HepG2 (cell line): Measurements from ENCODE around the gene BCL2L2. TPM values are rescaled to one million over a fixed set of nuclear protein-coding genes. Genes with fewer than 3 reads are reported as not detected.

Experiments used
- AHDC1 ChIP-seq: sonication (generic); formaldehyde crosslinking; IDR thresholded peaks from 2 replicates; pipeline ENCODE4 v1.5.1; 2020; ENCODE audit warnings: mild to moderate bottlenecking, missing genetic modification reagents, borderline replicate concordance
- GPN1 ChIP-seq: sonication (generic); formaldehyde crosslinking; IDR thresholded peaks from 2 replicates; pipeline ENCODE4 v1.5.1; 2020; ENCODE audit warnings: missing genetic modification reagents, borderline replicate concordance
- MAF1 ChIP-seq: sonication (generic); formaldehyde crosslinking; IDR thresholded peaks from 2 replicates; pipeline ENCODE4 v1.5.0; 2020; ENCODE audit warnings: missing genetic modification reagents, borderline replicate concordance
- MAZ ChIP-seq, 2 experiments: sonication (generic) in 1 of 2; formaldehyde crosslinking in 1 of 2; IDR thresholded peaks; 2 replicates each; pipeline versions ENCODE4 v1.5.0 to v1.6.1; 2012 to 2020; ENCODE audit warnings: low read depth in 2 of 2, mild to moderate bottlenecking in 2 of 2, borderline replicate concordance in 1 of 2, improper control_type of control experiment in 1 of 2, low read length in 1 of 2, missing genetic modification reagents in 1 of 2, moderate library complexity in 1 of 2
- SIX1 ChIP-seq: sonication (generic); formaldehyde crosslinking; IDR thresholded peaks from 2 replicates; pipeline ENCODE4 v1.4.0; 2020; ENCODE audit warnings: missing genetic modification reagents, borderline replicate concordance
- ZNF235 ChIP-seq: sonication (generic); formaldehyde crosslinking; IDR thresholded peaks from 2 replicates; pipeline ENCODE4 v1.8.1; 2023; ENCODE audit warnings: mild to moderate bottlenecking, missing genetic modification reagents, borderline replicate concordance
- ZNF34 ChIP-seq: sonication (generic); formaldehyde crosslinking; IDR thresholded peaks from 2 replicates; pipeline ENCODE4 v1.4.0; 2020; ENCODE audit warnings: mild to moderate bottlenecking, missing genetic modification reagents, borderline replicate concordance
- ZNF589 ChIP-seq: sonication (generic); formaldehyde crosslinking; conservative IDR thresholded peaks from 2 replicates; pipeline ENCODE4 v1.8.0; 2022; ENCODE audit warnings: mild to moderate bottlenecking, moderate library complexity, missing genetic modification reagents
- ZNF672 ChIP-seq: sonication (generic); formaldehyde crosslinking; IDR thresholded peaks from 2 replicates; pipeline ENCODE4 v1.8.1; 2022; ENCODE audit warnings: missing genetic modification reagents
- ZNF749 ChIP-seq: sonication (generic); formaldehyde crosslinking; IDR thresholded peaks from 2 replicates; pipeline ENCODE4 v1.8.0; 2022; ENCODE audit warnings: mild to moderate bottlenecking, missing genetic modification reagents, moderate library complexity, borderline replicate concordance
- ZNF775 ChIP-seq: sonication (generic); formaldehyde crosslinking; IDR thresholded peaks from 2 replicates; pipeline ENCODE4 v1.4.0; 2020; ENCODE audit warnings: missing genetic modification reagents, mild to moderate bottlenecking, moderate library complexity, borderline replicate concordance
- ZXDC ChIP-seq: sonication (generic); formaldehyde crosslinking; IDR thresholded peaks from 2 replicates; pipeline ENCODE4 v1.5.0; 2020; ENCODE audit warnings: mild to moderate bottlenecking, missing genetic modification reagents
- polyA plus RNA-seq, 8 experiments: library from polyadenylated mRNA; depleted of rRNA in 3 of 8; stranded (reverse) in 7 of 8; unstranded in 1 of 8; fragments of >200 nt; fragmentation: Illumina TruSeq in 4 of 8; extraction: Trizol in 4 of 8; gene quantifications; 2 replicates each; pipeline versions ENCODE4 v1.2.1 to v1.2.3, GENCODE V29; 2011 to 2016; ENCODE audit warnings: low read depth in 4 of 8, missing spikeins in 1 of 8, mixed read lengths in 1 of 8; ENCODE audit not compliant: insufficient read depth in 1 of 8
- total RNA-seq, 5 experiments: library from RNA; depleted of rRNA; stranded (reverse); fragments of >200 nt; fragmentation: Illumina TruSeq; extraction: Trizol; gene quantifications; 2 replicates each; pipeline ENCODE4 v1.2.3, GENCODE V29; 2016; ENCODE audit warnings: low read depth in 1 of 5
- TF ChIP-seq, protein P1 (sequence below): sonication (generic); formaldehyde crosslinking; IDR thresholded peaks from 2 replicates; pipeline ENCODE4 v1.5.1; 2020; ENCODE audit warnings: mild to moderate bottlenecking, missing genetic modification reagents
- TF ChIP-seq, protein P2 (sequence below): sonication (generic); formaldehyde crosslinking; IDR thresholded peaks from 2 replicates; pipeline ENCODE4 v1.8.1; 2023; ENCODE audit warnings: mild to moderate bottlenecking, inconsistent platforms, moderate library complexity, missing genetic modification reagents, borderline replicate concordance

BCL2L2 gene
- total and polyA plus RNA-seq, 2 of the 13 experiments (the other 11 are each of a cell fraction or from before 2014, with no cell fraction given): 28.1 to 49.8 TPM

DNA sequence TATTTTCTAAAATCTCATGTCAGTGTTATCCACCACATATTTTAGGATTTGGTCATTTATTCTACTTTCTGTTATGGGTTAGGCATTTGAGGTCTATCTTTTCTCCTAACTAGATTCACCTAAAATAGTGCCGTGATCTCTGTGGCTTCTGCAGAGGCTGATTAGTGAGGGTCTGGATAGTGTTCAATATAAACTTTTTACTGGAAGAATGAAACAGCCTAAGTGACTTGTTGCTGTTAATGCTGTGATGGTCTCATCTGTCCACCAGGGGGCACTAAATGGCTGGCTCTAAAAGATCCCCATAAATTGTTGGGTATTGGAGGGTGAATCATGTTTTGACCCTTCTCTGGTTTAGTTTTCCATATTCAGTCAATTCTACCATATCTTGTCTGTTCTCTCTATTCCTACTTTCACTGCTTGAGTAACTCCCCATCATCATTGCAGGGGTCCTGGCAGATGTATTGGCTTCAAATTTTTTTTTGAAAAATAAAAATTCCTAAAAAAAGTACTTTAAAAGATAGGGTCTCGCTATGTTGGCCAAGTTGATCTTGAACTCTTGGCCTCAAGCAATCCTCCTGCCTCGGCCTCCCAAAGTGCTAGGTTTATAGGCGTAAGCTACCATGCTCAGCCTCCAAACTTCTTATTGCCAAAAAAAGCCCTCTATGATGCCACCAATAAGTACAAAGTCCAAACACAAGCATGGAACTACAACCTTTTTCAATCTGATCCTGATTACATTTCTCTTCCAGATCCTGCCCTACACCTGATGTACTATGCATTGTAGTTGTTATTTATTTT, 21.5 kb downstream of the BCL2L2 start (continued):
- TF ChIP-seq, protein P1, sequence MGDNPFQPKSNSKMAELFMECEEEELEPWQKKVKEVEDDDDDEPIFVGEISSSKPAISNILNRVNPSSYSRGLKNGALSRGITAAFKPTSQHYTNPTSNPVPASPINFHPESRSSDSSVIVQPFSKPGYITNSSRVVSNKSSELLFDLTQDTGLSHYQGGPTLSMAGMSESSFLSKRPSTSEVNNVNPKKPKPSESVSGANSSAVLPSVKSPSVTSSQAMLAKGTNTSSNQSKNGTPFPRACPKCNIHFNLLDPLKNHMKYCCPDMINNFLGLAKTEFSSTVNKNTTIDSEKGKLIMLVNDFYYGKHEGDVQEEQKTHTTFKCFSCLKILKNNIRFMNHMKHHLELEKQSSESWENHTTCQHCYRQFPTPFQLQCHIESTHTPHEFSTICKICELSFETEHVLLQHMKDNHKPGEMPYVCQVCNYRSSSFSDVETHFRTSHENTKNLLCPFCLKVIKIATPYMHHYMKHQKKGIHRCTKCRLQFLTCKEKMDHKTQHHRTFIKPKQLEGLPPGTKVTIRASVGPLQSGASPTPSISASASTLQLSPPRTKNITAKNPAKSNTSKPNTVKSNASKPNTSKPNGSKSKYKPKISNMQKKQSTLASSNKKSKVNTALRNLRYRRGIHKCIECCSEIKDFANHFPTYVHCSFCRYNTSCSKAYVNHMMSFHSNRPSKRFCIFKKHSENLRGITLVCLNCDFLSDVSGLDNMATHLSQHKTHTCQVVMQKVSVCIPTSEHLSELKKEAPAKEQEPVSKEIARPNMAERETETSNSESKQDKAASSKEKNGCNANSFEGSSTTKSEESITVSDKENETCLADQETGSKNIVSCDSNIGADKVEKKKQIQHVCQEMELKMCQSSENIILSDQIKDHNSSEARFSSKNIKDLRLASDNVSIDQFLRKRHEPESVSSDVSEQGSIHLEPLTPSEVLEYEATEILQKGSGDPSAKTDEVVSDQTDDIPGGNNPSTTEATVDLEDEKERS: no peak
- TF ChIP-seq MAZ (IDR thresholded peaks at IDR 0.05; ENCODE audit: borderline replicate concordance, low read depth, low read length): no peak
- TF ChIP-seq MAZ (CRISPR knock-in tag; IDR thresholded peaks at IDR 0.05; ENCODE audit: low read depth): no peak
- TF ChIP-seq ZNF775 (CRISPR knock-in tag): no peak
- no peak for TF ChIP-seq SIX1
- TF ChIP-seq, protein P2, sequence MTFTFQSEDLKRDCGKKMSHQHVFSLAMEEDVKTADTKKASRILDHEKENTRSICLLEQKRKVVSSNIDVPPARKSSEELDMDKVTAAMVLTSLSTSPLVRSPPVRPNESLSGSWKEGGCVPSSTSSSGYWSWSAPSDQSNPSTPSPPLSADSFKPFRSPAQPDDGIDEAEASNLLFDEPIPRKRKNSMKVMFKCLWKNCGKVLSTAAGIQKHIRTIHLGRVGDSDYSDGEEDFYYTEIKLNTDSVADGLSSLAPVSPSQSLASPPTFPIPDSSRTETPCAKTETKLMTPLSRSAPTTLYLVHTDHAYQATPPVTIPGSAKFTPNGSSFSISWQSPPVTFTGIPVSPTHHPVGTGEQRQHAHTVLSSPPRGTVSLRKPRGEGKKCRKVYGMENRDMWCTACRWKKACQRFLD (CRISPR knock-in tag): no peak
- TF ChIP-seq GPN1 (CRISPR knock-in tag): no peak
- no peak for TF ChIP-seq ZNF34 (CRISPR knock-in tag)
- TF ChIP-seq MAF1 (CRISPR knock-in tag): no peak
- no peak for TF ChIP-seq ZNF749 (CRISPR knock-in tag)
- TF ChIP-seq ZNF235 (CRISPR knock-in tag): no peak
- TF ChIP-seq AHDC1: no peak
- TF ChIP-seq ZXDC (CRISPR knock-in tag): no peak
- TF ChIP-seq ZNF672 (CRISPR knock-in tag): no peak
- TF ChIP-seq ZNF589 (CRISPR knock-in tag): no peak
